SH-SY5Y (cell line): ENCODE measurements around the gene RAB7A.

Experiments used
- GATA2 ChIP-seq: IDR thresholded peaks from 2 replicates; pipeline ENCODE4 v1.6.1; 2011; ENCODE audit warnings: mild to moderate bottlenecking, low read depth, low read length
- GATA3 ChIP-seq: IDR thresholded peaks from 2 replicates; pipeline ENCODE4 v1.6.1; 2011; ENCODE audit warnings: low read depth, mild to moderate bottlenecking, low read length, moderate library complexity

DNA sequence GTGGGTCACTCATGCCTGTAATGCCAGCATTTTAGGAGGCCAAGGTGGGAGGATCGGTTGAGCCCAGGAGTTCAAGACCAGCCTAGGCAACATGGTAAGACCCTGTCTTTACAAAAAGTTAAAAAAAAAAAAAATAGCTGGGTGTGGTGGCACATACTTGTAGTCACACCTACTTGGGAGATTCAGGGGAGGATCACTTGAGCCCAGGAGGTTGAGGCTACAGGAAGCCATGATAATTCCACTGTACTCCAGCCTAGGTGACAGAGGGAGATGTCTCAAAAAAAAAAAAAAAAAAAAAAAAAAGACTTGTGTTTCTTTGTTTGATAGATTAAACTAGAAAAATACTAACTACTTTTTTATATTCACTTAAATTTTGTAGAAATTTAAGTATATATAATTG is 14.6 kb downstream of the RAB7A start:
- TF ChIP-seq GATA3 (no peak), GATA2 (no peak)
